GM23248 (cell line): ENCODE results near the gene SCCPDH. TPM values are rescaled to one million over a fixed set of nuclear protein-coding genes. Genes with fewer than 3 reads are reported as not detected.
"Not testable (repeated sequence)": the region's sequence is repeated elsewhere in the genome, so short reads cannot be mapped to it uniquely, and the experiment has no call there.

Experiments used
- DNase-seq: peaks from one replicate; pipeline ENCODE4 v3.0.0-alpha.2; 2015
- H2AFZ ChIP-seq: fragments of 200-600 bp; sonication (generic); 2 replicates; pipeline ENCODE4 v1.6.1; 2016; ENCODE audit warnings: antibody characterized with exemption
- H3F3A ChIP-seq: fragments of 200-600 bp; sonication (generic); 2 replicates; pipeline ENCODE4 v1.6.1; 2016; ENCODE audit warnings: mild to moderate bottlenecking, antibody characterized with exemption, mixed run types; ENCODE audit not compliant: insufficient read depth
- H3K27ac ChIP-seq: fragments of 200-600 bp; sonication (generic); 2 replicates; pipeline ENCODE4 v1.5.1; 2016; ENCODE audit warnings: mild to moderate bottlenecking
- H3K27me3 ChIP-seq: fragments of 200-600 bp; sonication (generic); replicated peaks from 2 replicates; pipeline ENCODE4 v1.6.1; 2016; ENCODE audit warnings: mild to moderate bottlenecking; ENCODE audit not compliant: insufficient read depth
- H3K36me3 ChIP-seq: fragments of 200-600 bp; sonication (generic); 2 replicates; pipeline ENCODE4 v1.6.1; 2016; ENCODE audit warnings: low read depth, mild to moderate bottlenecking
- H3K4me1 ChIP-seq: fragments of 200-600 bp; sonication (generic); 2 replicates; pipeline ENCODE4 v1.6.1; 2016; ENCODE audit warnings: mild to moderate bottlenecking; ENCODE audit not compliant: insufficient read depth
- H3K4me2 ChIP-seq: fragments of 200-600 bp; sonication (generic); one replicate; pipeline ENCODE4 v1.6.1; 2016; ENCODE audit warnings: mild to moderate bottlenecking; ENCODE audit not compliant: unreplicated experiment
- H3K4me3 ChIP-seq: fragments of 200-600 bp; sonication (generic); 2 replicates; pipeline ENCODE4 v1.5.1; 2016; ENCODE audit warnings: mild to moderate bottlenecking
- H3K79me2 ChIP-seq: fragments of 200-600 bp; sonication (generic); 2 replicates; pipeline ENCODE4 v1.6.1; 2016; ENCODE audit warnings: mild to moderate bottlenecking; ENCODE audit not compliant: insufficient read depth
- H3K9ac ChIP-seq: fragments of 200-600 bp; sonication (generic); 2 replicates; pipeline ENCODE4 v1.6.1; 2016; ENCODE audit warnings: mild to moderate bottlenecking
- H3K9me2 ChIP-seq: fragments of 200-600 bp; sonication (generic); 2 replicates; pipeline ENCODE4 v1.6.1; 2016; ENCODE audit warnings: mixed run types, mild to moderate bottlenecking, moderate library complexity; ENCODE audit not compliant: insufficient read depth
- H3K9me3 ChIP-seq: fragments of 200-600 bp; sonication (generic); one replicate; pipeline ENCODE4 v1.6.1; 2017; ENCODE audit warnings: low read depth
- H4K20me1 ChIP-seq: fragments of 200-600 bp; sonication (generic); 2 replicates; pipeline ENCODE4 v1.6.0; 2016; ENCODE audit not compliant: insufficient read depth
- EZH2 ChIP-seq: fragments of 200-600 bp; sonication (generic); IDR thresholded peaks from 2 replicates; pipeline ENCODE4 v1.6.1; 2018; ENCODE audit warnings: antibody characterized with exemption, mild to moderate bottlenecking; ENCODE audit not compliant: insufficient read depth, poor library complexity, severe bottlenecking
- EZH2phosphoT487 ChIP-seq: fragments of 200-600 bp; sonication (generic); IDR thresholded peaks from 2 replicates; pipeline ENCODE4 v1.6.1; 2018; ENCODE audit warnings: antibody characterized with exemption, moderate library complexity, mild to moderate bottlenecking, low read depth; ENCODE audit not compliant: insufficient read depth
- WGBS, 2 experiments: methylation state at CpG; one replicate each; pipeline ENCODE4 v1.1.6; 2015 to 2017; ENCODE audit warnings: low lambda C conversion rate in 2 of 2, low coverage in 1 of 2; ENCODE audit errors: missing lambda C conversion rate in 2 of 2; 5-methylcytosine and 5-hydroxymethylcytosine counted together
- in situ Hi-C: fragments of 300-500 bp; cut with MboI; formaldehyde crosslinking; loops from 2 replicates; pipeline ENCODE4 v1.15.0; 2020
- polyA plus RNA-seq: library from polyadenylated mRNA; unstranded; fragments of >200 nt; fragmentation: Nextera tagmentation; extraction: Ambion mirVana; gene quantifications from 2 replicates; pipeline ENCODE4 v1.2.1, GENCODE V29; 2016
- total RNA-seq: library from RNA; depleted of rRNA; stranded (reverse); fragments of >200 nt; shearing (Covaris generic); gene quantifications from 2 replicates; pipeline ENCODE4 v1.2.3, GENCODE V29; 2014

The SCCPDH gene
- total and polyA plus RNA-seq, 2 experiments from 2014 or later = 36.3 to 37.5 TPM

- H2AFZ ChIP-seq = no peak overlapping the region
- no peaks in the 10 kb centered on the region for H3F3A ChIP-seq
- H3K9me3 ChIP-seq = no peaks in the 10 kb centered on the region
- H3K4me3 ChIP-seq = no peak overlapping the region
- H3K27me3 ChIP-seq = no peaks in the 10 kb centered on the region
- H3K36me3 ChIP-seq = peaks cover 37% of the 10 kb centered on the region
- TF ChIP-seq EZH2 (no peak), EZH2phosphoT487 (no peak)
- no peak for DNase-seq
- no peaks in the 10 kb centered on the region for H4K20me1 ChIP-seq
- H3K9me2 ChIP-seq = no peaks in the 10 kb centered on the region
- in situ Hi-C loops = no loop called here
- no peak overlapping the region for H3K9ac ChIP-seq
- H3K4me2 ChIP-seq = no peak overlapping the region
- H3K4me1 ChIP-seq = no peaks in the 10 kb centered on the region
- H3K27ac ChIP-seq = no peak overlapping the region
- H3K79me2 ChIP-seq = no peaks in the 10 kb centered on the region; the same call in 1 of the 2 replicates
Observed at GRCh38 chr1:246733704-246734103, 9.5 kb downstream of the SCCPDH start.

GRCh38 chr1:246734866-246735265 lies 10.7 kb downstream of the SCCPDH start:
- no peak overlapping the region for H3K27ac ChIP-seq
- H3K4me2 ChIP-seq = no peak overlapping the region
- H3K27me3 ChIP-seq = no peaks in the 10 kb centered on the region
- TF ChIP-seq EZH2 (no peak), EZH2phosphoT487 (no peak)
- WGBS, 2 experiments = 94 to 95% methylated on average over 2 of the region's 2 CpGs
- H3K36me3 ChIP-seq = peaks cover 30% of the 10 kb centered on the region
- H3K4me1 ChIP-seq = no peaks in the 10 kb centered on the region
- no peaks in the 10 kb centered on the region for H3K9me2 ChIP-seq
- no peak overlapping the region for H3K4me3 ChIP-seq
- H4K20me1 ChIP-seq = no peaks in the 10 kb centered on the region
- DNase-seq = no peak
- no peaks in the 10 kb centered on the region; the same call in 1 of the 2 replicates for H3K79me2 ChIP-seq
- no peaks in the 10 kb centered on the region for H3F3A ChIP-seq
- no peaks in the 10 kb centered on the region for H3K9me3 ChIP-seq
- H2AFZ ChIP-seq = no peak overlapping the region
- H3K9ac ChIP-seq = no peak overlapping the region
- in situ Hi-C loops = no loop called here

- TF ChIP-seq EZH2 (no peak), EZH2phosphoT487 (no peak)
- Histone ChIP-seq H3K4me2 (no peak overlapping the region), H3K27me3 (no peaks in the 10 kb centered on the region), H3K4me3 (no peak overlapping the region), H3K9ac (no peak overlapping the region), H2AFZ (no peak overlapping the region), H3K4me1 (no peaks in the 10 kb centered on the region), H3F3A (no peaks in the 10 kb centered on the region), H3K9me3 (no peaks in the 10 kb centered on the region), H3K79me2 (no peaks in the 10 kb centered on the region), H3K36me3 (peaks cover 27% of the 10 kb centered on the region), H3K9me2 (no peaks in the 10 kb centered on the region), H3K27ac (no peak overlapping the region), H4K20me1 (no peaks in the 10 kb centered on the region)
- in situ Hi-C loops = no loop called here
- DNase-seq = no peak
- 89% methylated on average over 5 of the region's 5 CpGs for WGBS, 2 experiments
Observed at GRCh38 chr1:246735735-246736134, 11.5 kb downstream of the SCCPDH start.

GRCh38 chr1:246742396-246742795 lies 18.2 kb downstream of the SCCPDH start:
- Histone ChIP-seq H3K9me3 (no peaks in the 10 kb centered on the region), H2AFZ (no peak overlapping the region), H3K4me2 (no peak overlapping the region), H3K9ac (no peak overlapping the region), H3K4me3 (no peak overlapping the region), H3K4me1 (no peaks in the 10 kb centered on the region), H3K27ac (no peak overlapping the region), H3K36me3 (peaks cover 13% of the 10 kb centered on the region), H4K20me1 (no peaks in the 10 kb centered on the region), H3K27me3 (no peaks in the 10 kb centered on the region), H3F3A (no peaks in the 10 kb centered on the region), H3K9me2 (no peaks in the 10 kb centered on the region), H3K79me2 (no peaks in the 10 kb centered on the region)
- no peak for TF ChIP-seq EZH2phosphoT487
- TF ChIP-seq EZH2 = no peak
- WGBS, 2 experiments = 65 to 66% methylated on average over 8 of the region's 8 CpGs
- in situ Hi-C loops = no loop called here
- DNase-seq = no peak

GRCh38 chr1:246746155-246746554 lies 21.9 kb downstream of the SCCPDH start:
- H3K36me3 ChIP-seq, H3K27ac ChIP-seq, H3K9me2 ChIP-seq, H2AFZ ChIP-seq, H3K4me2 ChIP-seq, H3K27me3 ChIP-seq, H3K4me3 ChIP-seq, H3F3A ChIP-seq, H3K4me1 ChIP-seq, H3K79me2 ChIP-seq, H3K9ac ChIP-seq, H4K20me1 ChIP-seq, in situ Hi-C loops, H3K9me3 ChIP-seq, DNase-seq: not testable (repeated sequence)
- 93 to 94% methylated on average over 9 to 10 of the region's 10 CpGs for WGBS, 2 experiments
